Stomach (tissue), 9 donors: ENCODE data around the gene CDC14B. TPM values are rescaled to one million over a fixed set of nuclear protein-coding genes. Genes with fewer than 3 reads are reported as not detected.

Experiments used
- DNase-seq, 2 donors: peaks; one replicate each; pipeline versions ENCODE4 v3.0.0 to v3.0.0-alpha.2; 2013 to 2019
- H3K27ac ChIP-seq, 5 donors: fragments of 200-600 bp in 4 of 5; sonication (generic) in 4 of 5; one replicate each; pipeline ENCODE4 v1.5.1; 2013 to 2019; ENCODE audit warnings: mild to moderate bottlenecking in 1 of 5, moderate library complexity in 1 of 5
- H3K27me3 ChIP-seq, 3 donors: fragments of 200-600 bp; sonication (generic); one replicate each; pipeline ENCODE4 v1.5.1; 2017 to 2019; ENCODE audit warnings: mixed run types in 1 of 3
- H3K36me3 ChIP-seq, 4 donors: fragments of 200-600 bp; sonication (generic); 1 replicate in 3 of 4; 2 replicates in 1 of 4; pipeline ENCODE4 v1.5.1; 2016 to 2019
- H3K4me1 ChIP-seq, 4 donors: fragments of 200-600 bp; sonication (generic); one replicate each; pipeline ENCODE4 v1.5.1; 2016 to 2019
- H3K4me3 ChIP-seq, 4 donors: fragments of 200-600 bp; sonication (generic) in 3 of 4; one replicate each; pipeline ENCODE4 v1.5.1; 2016 to 2019; ENCODE audit warnings: mild to moderate bottlenecking in 1 of 4
- H3K9me3 ChIP-seq, 4 donors: fragments of 200-600 bp; sonication (generic); one replicate each; pipeline ENCODE4 v1.5.1; 2016 to 2019
- CTCF ChIP-seq, 7 experiments: fragments of 450-650 bp in 4 of 7; fragments of 200-600 bp in 3 of 7; sonication (generic) in 3 of 7; IDR thresholded peaks; one replicate each; pipeline ENCODE4 v1.5.1; 2016 to 2019; ENCODE audit warnings: antibody characterized with exemption in 7 of 7, control low read depth in 2 of 7, mild to moderate bottlenecking in 1 of 7
- EP300 ChIP-seq: sonication (generic); formaldehyde crosslinking; IDR thresholded peaks from one replicate; pipeline ENCODE4 v1.6.1; 2017; ENCODE audit warnings: antibody characterized with exemption
- POLR2A ChIP-seq, 4 donors: fragments of 450-650 bp; IDR thresholded peaks; one replicate each; pipeline ENCODE4 v1.6.1; 2016; ENCODE audit warnings: antibody characterized with exemption in 4 of 4, control low read depth in 2 of 4, mild to moderate bottlenecking in 1 of 4, moderate library complexity in 1 of 4
- POLR2AphosphoS5 ChIP-seq, 3 donors: sonication (generic); formaldehyde crosslinking; IDR thresholded peaks; one replicate each; pipeline ENCODE4 v1.6.1; 2016; ENCODE audit warnings: antibody characterized with exemption in 3 of 3
- WGBS, 5 donors: extraction: QIAGEN DNeasy Blood & Tissue Kit in 3 of 5; methylation state at CpG; one replicate each; pipeline versions ENCODE4 v1.1.5 to v1.1.7; 2013 to 2018; 5-methylcytosine and 5-hydroxymethylcytosine counted together
- intact Hi-C: fragments of 100-400 bp; cut with DNase I; formaldehyde crosslinking; loops from one replicate; pipeline ENCODE4 v1.15.1; 2023; ENCODE audit warnings: low total_unique reads
- polyA plus RNA-seq, 3 donors: library from polyadenylated mRNA; stranded (reverse); fragments of 200-250 nt; gene quantifications; one replicate each; pipeline ENCODE4 v1.2.3, GENCODE V29; 2013
- total RNA-seq, 5 donors: library from RNA; depleted of rRNA; stranded (reverse); fragments of >200 nt; gene quantifications; one replicate each; pipeline versions ENCODE4 v1.1.0 to v1.2.3, GENCODE V29; 2014 to 2016
- donor health status: healthy with polysubstance abuse.
- donor health status: Bipolar disorder and iron deficiency.
- donor health status: healthy.

The CDC14B gene
- total and polyA plus RNA-seq, 8 donors, result 4.1 to 31.9 (median 17.1) TPM

GRCh38 chr9:96649620-96650324, 30.1 kb upstream of the CDC14B start:
- no peak for TF ChIP-seq EP300
- H3K4me1 ChIP-seq, result peaks cover 0 to 31% (median 8%) of the 10 kb centered on the region in 4 donors
- intact Hi-C loops, result loop anchor here (10.0 kb wide), 1 partner anchor 215 kb away; no protein-coding TSS in a partner anchor
- no peak overlapping the region for H3K4me3 ChIP-seq
- H3K27me3 ChIP-seq, result no peaks in the 10 kb centered on the region
- peaks cover 24 to 79% (median 62%) of the 10 kb centered on the region in 4 donors for H3K36me3 ChIP-seq
- H3K27ac ChIP-seq, result no peak overlapping the region
- WGBS, 5 donors, result 59 to 72% (median 68%) methylated on average over 1 of the region's 1 CpG
- no peak for DNase-seq
- H3K9me3 ChIP-seq, result no peaks in the 10 kb centered on the region

- Histone ChIP-seq H3K4me1 (peaks cover 0 to 15% (median 0%) of the 10 kb centered on the region in 4 donors), H3K27ac (peak overlapping the region in 4 of 5 donors; percentile 42 to 59 (median 50)), H3K4me3 (no peak overlapping the region), H3K9me3 (no peaks in the 10 kb centered on the region), H3K27me3 (no peaks in the 10 kb centered on the region), H3K36me3 (peaks cover 31 to 95% (median 92%) of the 10 kb centered on the region in 4 donors)
- 70 to 89% (median 81%) methylated on average over 13 of the region's 13 CpGs for WGBS, 5 donors
- TF ChIP-seq POLR2AphosphoS5 (IDR thresholded peaks at IDR 0.05) (peak in 1 of 3 donors; percentile 27), CTCF (IDR thresholded peaks at IDR 0.05) (no peak)
- intact Hi-C loops, result no loop called here
- DNase-seq, result peak in 1 of 2 donors; percentile 28
Measured at GRCh38 chr9:96646081-96646991, 26.7 kb upstream of the CDC14B start.

GRCh38 chr9:96644137-96644536, 24.5 kb upstream of the CDC14B start:
- DNase-seq, result no peak
- H3K27ac ChIP-seq, result no peak overlapping the region
- WGBS, 5 donors, result 51 to 79% (median 60%) methylated on average over 2 of the region's 2 CpGs
- H3K9me3 ChIP-seq, result no peaks in the 10 kb centered on the region
- TF ChIP-seq EP300 (no peak), POLR2AphosphoS5 (IDR thresholded peaks at IDR 0.05) (no peak), POLR2A (IDR thresholded peaks at IDR 0.05) (no peak), CTCF (IDR thresholded peaks at IDR 0.05) (no peak)
- H3K36me3 ChIP-seq, result peaks cover 17 to 81% (median 76%) of the 10 kb centered on the region in 4 donors
- intact Hi-C loops, result no loop called here
- H3K27me3 ChIP-seq, result no peaks in the 10 kb centered on the region
- no peak overlapping the region for H3K4me3 ChIP-seq
- peaks cover 0 to 15% (median 0%) of the 10 kb centered on the region in 4 donors for H3K4me1 ChIP-seq

- H3K4me3 ChIP-seq, result no peak overlapping the region
- H3K27ac ChIP-seq, result no peak overlapping the region
- intact Hi-C loops, result no loop called here
- no peak for DNase-seq
- no peaks in the 10 kb centered on the region for H3K27me3 ChIP-seq
- peaks cover 0 to 9% (median 0%) of the 10 kb centered on the region in 4 donors for H3K4me1 ChIP-seq
- peaks cover 13 to 56% (median 53%) of the 10 kb centered on the region in 4 donors for H3K36me3 ChIP-seq
- no peak for TF ChIP-seq EP300
- TF ChIP-seq POLR2A (IDR thresholded peaks at IDR 0.05), result no peak
- WGBS, 5 donors, result 78 to 91% (median 84%) methylated on average over 3 of the region's 3 CpGs
- H3K9me3 ChIP-seq, result no peaks in the 10 kb centered on the region
Measured at GRCh38 chr9:96641514-96641913, 21.9 kb upstream of the CDC14B start.

GRCh38 chr9:96638606-96639364, 19.1 kb upstream of the CDC14B start:
- intact Hi-C loops, result no loop called here
- H3K27ac ChIP-seq, result no peak overlapping the region
- no peaks in the 10 kb centered on the region for H3K27me3 ChIP-seq
- no peaks in the 10 kb centered on the region for H3K4me1 ChIP-seq
- TF ChIP-seq EP300 (no peak), CTCF (IDR thresholded peaks at IDR 0.05) (no peak), POLR2A (IDR thresholded peaks at IDR 0.05) (no peak), POLR2AphosphoS5 (IDR thresholded peaks at IDR 0.05) (no peak)
- no peaks in the 10 kb centered on the region for H3K9me3 ChIP-seq
- no peak overlapping the region for H3K4me3 ChIP-seq
- no peak for DNase-seq
- 87 to 92% (median 91%) methylated on average over 19 of the region's 19 CpGs for WGBS, 5 donors
- peaks cover 7 to 31% (median 28%) of the 10 kb centered on the region in 4 donors for H3K36me3 ChIP-seq
